ENCODE data around the gene C1R.

The C1R gene

GRCh38 chr12:7035463-7035862 lies 56.8 kb downstream of the C1R start:
- TF ChIP-seq, protein P1, sequence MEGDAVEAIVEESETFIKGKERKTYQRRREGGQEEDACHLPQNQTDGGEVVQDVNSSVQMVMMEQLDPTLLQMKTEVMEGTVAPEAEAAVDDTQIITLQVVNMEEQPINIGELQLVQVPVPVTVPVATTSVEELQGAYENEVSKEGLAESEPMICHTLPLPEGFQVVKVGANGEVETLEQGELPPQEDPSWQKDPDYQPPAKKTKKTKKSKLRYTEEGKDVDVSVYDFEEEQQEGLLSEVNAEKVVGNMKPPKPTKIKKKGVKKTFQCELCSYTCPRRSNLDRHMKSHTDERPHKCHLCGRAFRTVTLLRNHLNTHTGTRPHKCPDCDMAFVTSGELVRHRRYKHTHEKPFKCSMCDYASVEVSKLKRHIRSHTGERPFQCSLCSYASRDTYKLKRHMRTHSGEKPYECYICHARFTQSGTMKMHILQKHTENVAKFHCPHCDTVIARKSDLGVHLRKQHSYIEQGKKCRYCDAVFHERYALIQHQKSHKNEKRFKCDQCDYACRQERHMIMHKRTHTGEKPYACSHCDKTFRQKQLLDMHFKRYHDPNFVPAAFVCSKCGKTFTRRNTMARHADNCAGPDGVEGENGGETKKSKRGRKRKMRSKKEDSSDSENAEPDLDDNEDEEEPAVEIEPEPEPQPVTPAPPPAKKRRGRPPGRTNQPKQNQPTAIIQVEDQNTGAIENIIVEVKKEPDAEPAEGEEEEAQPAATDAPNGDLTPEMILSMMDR (IDR thresholded peaks at IDR 0.05; ENCODE audit: control insufficient read depth, insufficient read depth, low read depth, low read length, missing control alignments): no peak
- DNase-seq (ENCODE audit: low read depth): no peak
- H3K4me3 ChIP-seq (ENCODE audit: control insufficient read depth, low read depth, low read length): no peak overlapping the region

GRCh38 chr12:7034464-7034863 lies 57.8 kb downstream of the C1R start:
- no peak for DNase-seq (ENCODE audit: low read depth)
- no peak overlapping the region for H3K4me3 ChIP-seq (ENCODE audit: control insufficient read depth, low read depth, low read length)
- TF ChIP-seq, protein P1 (IDR thresholded peaks at IDR 0.05; ENCODE audit: control insufficient read depth, insufficient read depth, low read depth, low read length, missing control alignments): no peak

- no peak overlapping the region for H3K4me3 ChIP-seq (ENCODE audit: control insufficient read depth, low read depth, low read length)
- TF ChIP-seq, protein P1 (IDR thresholded peaks at IDR 0.05; ENCODE audit: control insufficient read depth, insufficient read depth, low read depth, low read length, missing control alignments): no peak
- no peak for DNase-seq (ENCODE audit: low read depth)
Observed at GRCh38 chr12:7032990-7033389, 59.3 kb downstream of the C1R start.

DNA sequence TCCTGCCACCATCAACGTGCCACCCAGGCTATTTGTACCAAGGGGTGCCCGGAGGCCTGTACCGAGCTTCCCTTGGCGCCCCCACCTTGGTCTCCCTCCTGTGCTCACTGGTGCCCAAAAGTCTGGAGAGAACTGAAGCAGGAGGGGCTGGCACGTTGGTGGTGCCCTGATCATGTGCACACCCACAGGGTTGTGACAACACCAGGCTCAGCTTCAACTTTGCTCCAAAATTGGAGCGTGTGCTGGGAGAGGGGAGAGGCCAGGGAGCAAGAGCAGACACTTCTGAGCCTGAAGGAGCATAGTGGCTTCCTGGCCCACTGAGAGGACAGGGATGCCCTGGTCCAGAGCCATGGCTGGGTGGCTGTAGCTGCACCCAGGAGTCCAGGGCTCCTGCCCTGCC lies 60.9 kb downstream of the C1R start:
- no peak overlapping the region for H3K4me3 ChIP-seq (ENCODE audit: control insufficient read depth, low read depth, low read length)
- TF ChIP-seq, protein P1 (IDR thresholded peaks at IDR 0.05; ENCODE audit: control insufficient read depth, insufficient read depth, low read depth, low read length, missing control alignments): no peak
- no peak for DNase-seq (ENCODE audit: low read depth)

Data from AG09309 (cell line).